MCF 10A (cell line): ENCODE measurements around the gene DRAXIN. TPM values are rescaled to one million over a fixed set of nuclear protein-coding genes. Genes with fewer than 3 reads are reported as not detected.

ENCODE experiments used
- BruUV-seq: library from RNA; stranded (reverse); fragments of 400-500 nt; replicated peaks from 2 replicates; lab custom pipeline; 2021; lab: Mats Ljungman, UMichigan
- CTCF ChIA-PET: fragments of 300-600 bp; sonication (Branson Sonifier 250); formaldehyde crosslinking; extraction: SDS; loops from one replicate; lab custom pipeline; 2021; ENCODE audit warnings: antibody characterized with exemption, inconsistent platforms; lab: Yijun Ruan, JAX
- POLR2A ChIA-PET: fragments of 300-600, 350-650 bp; sonication (Branson Sonifier 250); formaldehyde crosslinking; extraction: SDS; loops from one replicate; lab custom pipeline; 2020; ENCODE audit warnings: antibody characterized with exemption, inconsistent platforms; lab: Yijun Ruan, JAX
- DNase-seq: peaks from one replicate; pipeline ENCODE4 v3.0.0-alpha.2; 2018; ENCODE audit not compliant: unreplicated experiment
- H3K27ac Mint-ChIP-seq: one replicate; pipeline ENCODE4 v1.8.0; 2022; ENCODE audit warnings: mild to moderate bottlenecking, low read depth, mixed read lengths; ENCODE audit not compliant: unreplicated experiment
- H3K27me3 Mint-ChIP-seq: one replicate; pipeline ENCODE4 v1.8.0; 2022; ENCODE audit warnings: mixed read lengths; ENCODE audit not compliant: insufficient read depth, unreplicated experiment
- H3K36me3 Mint-ChIP-seq: one replicate; pipeline ENCODE4 v1.8.0; 2022; ENCODE audit warnings: mild to moderate bottlenecking, moderate library complexity, mixed read lengths; ENCODE audit not compliant: insufficient read depth, unreplicated experiment
- H3K4me1 Mint-ChIP-seq: one replicate; pipeline ENCODE4 v1.8.0; 2022; ENCODE audit warnings: mixed read lengths; ENCODE audit not compliant: insufficient read depth, unreplicated experiment
- H3K4me3 Mint-ChIP-seq: one replicate; pipeline ENCODE4 v1.8.0; 2022; ENCODE audit warnings: mild to moderate bottlenecking, moderate library complexity, mixed read lengths; ENCODE audit not compliant: unreplicated experiment
- H3K9me3 Mint-ChIP-seq: one replicate; pipeline ENCODE4 v1.8.0; 2022; ENCODE audit warnings: mixed read lengths; ENCODE audit not compliant: unreplicated experiment
- CTCF ChIP-seq: fragments of 200-600 bp; IDR thresholded peaks from one replicate; pipeline ENCODE4 v1.8.0; 2022; ENCODE audit warnings: antibody characterized with exemption, mild to moderate bottlenecking; ENCODE audit not compliant: unreplicated experiment
- intact Hi-C: fragments of 100-400 bp; cut with micrococcal nuclease; formaldehyde crosslinking; loops from 2 replicates; pipeline ENCODE4 v1.14.1; 2022
- total RNA-seq: library from RNA; stranded (reverse); gene quantifications from 2 replicates; pipeline ENCODE4 v1.2.3, GENCODE V29; 2022

Gene DRAXIN
- total RNA-seq, 1 experiment from 2014 or later, result 0.07 TPM

GRCh38 chr1:11675325-11675724 lies 16.2 kb upstream of the DRAXIN start:
- no peaks in the 10 kb centered on the region for H3K27me3 Mint-ChIP-seq
- no peak overlapping the region for H3K27ac Mint-ChIP-seq
- ChIA-PET POLR2A (no interaction called here), CTCF (interaction anchor here (0.8 to 2.1 kb wide), 2 partner anchors 11 to 33 kb away, joined by 4 to 6 read pairs; partner anchors contain the start of gene FBXO6)
- no TSS peak for BruUV-seq
- DNase-seq, result no peak
- H3K36me3 Mint-ChIP-seq, result peaks cover 12% of the 10 kb centered on the region
- no peaks in the 10 kb centered on the region for H3K9me3 Mint-ChIP-seq
- H3K4me3 Mint-ChIP-seq, result no peak overlapping the region
- TF ChIP-seq CTCF, result no peak
- H3K4me1 Mint-ChIP-seq, result no peaks in the 10 kb centered on the region
- intact Hi-C loops, result no loop called here

GRCh38 chr1:11676386-11677103 lies 15.0 kb upstream of the DRAXIN start:
- no TSS peak for BruUV-seq
- CTCF ChIA-PET, result interaction anchor here (0.7 to 2.1 kb wide), 4 partner anchors 13 to 160 kb away, joined by 3 to 6 read pairs (median 3); partner anchors contain the start of gene FBXO6
- Mint-ChIP-seq H3K27ac (no peak overlapping the region), H3K4me3 (no peak overlapping the region), H3K27me3 (no peaks in the 10 kb centered on the region), H3K4me1 (peaks cover 2% of the 10 kb centered on the region), H3K9me3 (no peaks in the 10 kb centered on the region), H3K36me3 (peaks cover 12% of the 10 kb centered on the region)
- intact Hi-C loops, result no loop called here
- no peak for DNase-seq
- POLR2A ChIA-PET, result no interaction called here
- no peak for TF ChIP-seq CTCF

GRCh38 chr1:11678442-11678841 lies 13.1 kb upstream of the DRAXIN start:
- Mint-ChIP-seq H3K36me3 (peaks cover 10% of the 10 kb centered on the region), H3K4me1 (peaks cover 5% of the 10 kb centered on the region), H3K4me3 (no peak overlapping the region), H3K27me3 (no peaks in the 10 kb centered on the region), H3K27ac (no peak overlapping the region), H3K9me3 (no peaks in the 10 kb centered on the region)
- intact Hi-C loops, result no loop called here
- ChIA-PET CTCF (interaction anchor here (0.6 kb wide), 2 partner anchors 13 to 98 kb away, joined by 3 to 5 read pairs; no protein-coding TSS in a partner anchor), POLR2A (interaction anchor here (1.1 kb wide), 1 partner anchor 15 kb away, joined by 3 read pairs; no protein-coding TSS in a partner anchor)
- no peak for TF ChIP-seq CTCF
- no peak for DNase-seq
- BruUV-seq, result TSS peak; percentile 17

GRCh38 chr1:11680270-11681070 lies 11.0 kb upstream of the DRAXIN start:
- Mint-ChIP-seq H3K4me1 (peaks cover 5% of the 10 kb centered on the region), H3K9me3 (no peaks in the 10 kb centered on the region), H3K36me3 (no peaks in the 10 kb centered on the region), H3K4me3 (peak overlapping the region; percentile 88), H3K27ac (no peak overlapping the region), H3K27me3 (no peaks in the 10 kb centered on the region)
- intact Hi-C loops, result loop anchor here (2.0 kb wide), 1 partner anchor 16 kb away; the partner anchor contains the start of gene FBXO6
- POLR2A ChIA-PET, result interaction anchor here (1.6 to 3.8 kb wide), 5 partner anchors 10 to 418 kb away, joined by 5 to 17 read pairs (median 10); partner anchors contain the start of genes AGTRAP, FBXO2, FBXO44 and FBXO6
- TF ChIP-seq CTCF, result no peak
- TSS peak; percentile 40 for BruUV-seq
- no peak for DNase-seq
- CTCF ChIA-PET, result interaction anchor here (0.7 to 2.8 kb wide), 2 partner anchors 23 to 40 kb away, joined by 3 to 12 read pairs; no protein-coding TSS in a partner anchor
